Astrocyte of the spinal cord (primary cell): ENCODE data around the gene CARHSP1.

ENCODE experiments used
- DNase-seq: peaks from one replicate; pipeline ENCODE4 v3.0.0; 2011; ENCODE audit warnings: low read depth, low spot score
- H3K4me3 ChIP-seq: 2 replicates; pipeline ENCODE4 v1.5.1; 2011; ENCODE audit warnings: low read depth, mild to moderate bottlenecking, low read length, moderate library complexity
- CTCF ChIP-seq: IDR thresholded peaks from 2 replicates; pipeline ENCODE4 v1.5.1; 2012; ENCODE audit warnings: low read depth, mild to moderate bottlenecking, low read length, inconsistent platforms
- in situ Hi-C: cut with HindIII; loops from 2 replicates; pipeline ENCODE4 v1.10.0; 2017; ENCODE audit warnings: low sequenced_read_pairs

CARHSP1 gene

GRCh38 chr16:8908810-8909468, 40.1 kb upstream of the CARHSP1 start:
- no peak overlapping the region for H3K4me3 ChIP-seq
- no peak for TF ChIP-seq CTCF
- DNase-seq: no peak
- in situ Hi-C loops: no loop called here

GRCh38 chr16:8907096-8907495, 38.3 kb upstream of the CARHSP1 start:
- H3K4me3 ChIP-seq: no peak overlapping the region
- no peak for TF ChIP-seq CTCF
- no peak for DNase-seq
- in situ Hi-C loops: no loop called here

GRCh38 chr16:8905795-8906591, 37.2 kb upstream of the CARHSP1 start:
- peak; percentile 43 for TF ChIP-seq CTCF
- in situ Hi-C loops: no loop called here
- H3K4me3 ChIP-seq: no peak overlapping the region
- DNase-seq: no peak

GRCh38 chr16:8905168-8905762, 36.5 kb upstream of the CARHSP1 start:
- peak; percentile 36 for DNase-seq
- TF ChIP-seq CTCF: peak; percentile 71
- no peak overlapping the region for H3K4me3 ChIP-seq
- in situ Hi-C loops: no loop called here

- H3K4me3 ChIP-seq: no peak overlapping the region
- TF ChIP-seq CTCF: no peak
- in situ Hi-C loops: no loop called here
- no peak for DNase-seq
These were observed 35.2 kb upstream of the CARHSP1 start for GRCh38 chr16:8904018-8904430.

- no peak for TF ChIP-seq CTCF
- no peak overlapping the region for H3K4me3 ChIP-seq
- DNase-seq: no peak
- in situ Hi-C loops: no loop called here
These were observed 34.2 kb upstream of the CARHSP1 start for GRCh38 chr16:8903004-8903403.
